Measurements from ENCODE around the gene LCE3E.
"Not testable (repeated sequence)": the region's sequence is repeated elsewhere in the genome, so short reads cannot be mapped to it uniquely, and the experiment has no call there.

DNA sequence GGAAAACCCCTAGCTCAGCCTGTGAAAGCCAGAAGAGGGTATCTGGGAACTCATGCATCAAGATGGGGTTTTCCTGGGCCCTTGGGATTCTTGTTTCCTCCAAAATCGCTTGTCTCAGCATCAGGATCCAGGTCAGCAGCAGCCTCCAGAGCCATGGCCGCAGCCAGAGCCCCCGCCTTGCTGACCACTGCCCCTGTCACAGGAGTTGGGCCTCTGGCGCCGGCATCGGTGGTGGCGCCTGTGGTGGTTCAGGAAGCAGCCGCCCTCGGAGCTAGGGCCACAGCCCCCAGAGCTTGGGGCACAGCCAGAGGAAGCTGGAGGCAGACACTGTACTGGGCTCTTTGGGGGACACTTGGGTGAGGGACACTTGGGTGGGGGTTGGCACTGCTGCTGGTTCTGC is 12.9 kb upstream of the LCE3E start:
- TF ChIP-seq, protein P1, sequence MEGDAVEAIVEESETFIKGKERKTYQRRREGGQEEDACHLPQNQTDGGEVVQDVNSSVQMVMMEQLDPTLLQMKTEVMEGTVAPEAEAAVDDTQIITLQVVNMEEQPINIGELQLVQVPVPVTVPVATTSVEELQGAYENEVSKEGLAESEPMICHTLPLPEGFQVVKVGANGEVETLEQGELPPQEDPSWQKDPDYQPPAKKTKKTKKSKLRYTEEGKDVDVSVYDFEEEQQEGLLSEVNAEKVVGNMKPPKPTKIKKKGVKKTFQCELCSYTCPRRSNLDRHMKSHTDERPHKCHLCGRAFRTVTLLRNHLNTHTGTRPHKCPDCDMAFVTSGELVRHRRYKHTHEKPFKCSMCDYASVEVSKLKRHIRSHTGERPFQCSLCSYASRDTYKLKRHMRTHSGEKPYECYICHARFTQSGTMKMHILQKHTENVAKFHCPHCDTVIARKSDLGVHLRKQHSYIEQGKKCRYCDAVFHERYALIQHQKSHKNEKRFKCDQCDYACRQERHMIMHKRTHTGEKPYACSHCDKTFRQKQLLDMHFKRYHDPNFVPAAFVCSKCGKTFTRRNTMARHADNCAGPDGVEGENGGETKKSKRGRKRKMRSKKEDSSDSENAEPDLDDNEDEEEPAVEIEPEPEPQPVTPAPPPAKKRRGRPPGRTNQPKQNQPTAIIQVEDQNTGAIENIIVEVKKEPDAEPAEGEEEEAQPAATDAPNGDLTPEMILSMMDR (conservative IDR thresholded peaks at IDR 0.05; ENCODE audit: low read length) = not testable (repeated sequence)
- not testable (repeated sequence) for TF ChIP-seq EZH2phosphoT487 (IDR thresholded peaks at IDR 0.05; ENCODE audit: borderline replicate concordance, low read depth, low read length)
